ENCODE measurements around the gene AFG1L. TPM values are rescaled to one million over a fixed set of nuclear protein-coding genes. Genes with fewer than 3 reads are reported as not detected.

AFG1L gene
- total and polyA plus RNA-seq, 4 donors: 2.7 to 2.8 (median 2.7) TPM

- WGBS: 90% methylated on average over 7 of the region's 7 CpGs
- H3K9ac ChIP-seq (ENCODE audit: low read depth in 1 of 2, low read length in 2 of 2): no peak overlapping the region
These were observed 248.5 kb downstream of the AFG1L start for GRCh38 chr6:108543175-108543940.

GRCh38 chr6:108544606-108545005, 249.8 kb downstream of the AFG1L start:
- Histone ChIP-seq H3K4me3 (ENCODE audit: low read depth in 1 of 3, low read length in 3 of 3) (no peak overlapping the region), H3K9me3 (ENCODE audit: control insufficient read depth in 4 of 4, low read length in 3 of 4) (no peaks in the 10 kb centered on the region), H3K36me3 (ENCODE audit: control insufficient read depth in 4 of 4, insufficient read depth in 3 of 4, low read depth in 1 of 4, low read length in 3 of 4) (no peaks in the 10 kb centered on the region), H3K4me1 (ENCODE audit: control insufficient read depth in 4 of 4, insufficient read depth in 4 of 4, low read length in 3 of 4) (peaks cover 0 to 9% (median 2%) of the 10 kb centered on the region in 4 donors), H3K9ac (ENCODE audit: low read depth in 1 of 2, low read length in 2 of 2) (no peak overlapping the region), H3K27ac (ENCODE audit: low read depth in 1 of 2, low read length in 2 of 2) (no peak overlapping the region), H3K27me3 (ENCODE audit: control insufficient read depth in 4 of 4, insufficient read depth in 4 of 4, low read length in 3 of 4) (no peaks in the 10 kb centered on the region)
- DNase-seq (ENCODE audit: low spot score): no peak
- TF ChIP-seq CTCF (IDR thresholded peaks at IDR 0.05; ENCODE audit: low read depth, low read length, missing input control) (no peak), YY1 (IDR thresholded peaks at IDR 0.05) (no peak), JUND (IDR thresholded peaks at IDR 0.05) (no peak), EGR1 (IDR thresholded peaks at IDR 0.05; ENCODE audit: low read depth in 2 of 2) (no peak), RAD21 (IDR thresholded peaks at IDR 0.05) (no peak), TAF1 (conservative IDR thresholded peaks at IDR 0.05) (no peak), MAX (IDR thresholded peaks at IDR 0.05) (no peak), NR2F2 (IDR thresholded peaks at IDR 0.05) (no peak), FOXA2 (IDR thresholded peaks at IDR 0.05) (no peak), ZBTB33 (IDR thresholded peaks at IDR 0.05) (no peak), HNF4G (IDR thresholded peaks at IDR 0.05) (no peak), GABPA (IDR thresholded peaks at IDR 0.05 in 1 of 2, conservative IDR thresholded peaks at IDR 0.05 in 1 of 2) (no peak), RXRA (IDR thresholded peaks at IDR 0.05) (no peak), SP1 (IDR thresholded peaks at IDR 0.05) (no peak), ATF3 (IDR thresholded peaks at IDR 0.05) (no peak)
- 79% methylated on average over 3 of the region's 3 CpGs for WGBS

More at GRCh38 chr6:108543175-108543940, 248.5 kb downstream of the AFG1L start:
- no peaks in the 10 kb centered on the region for H3K27me3 ChIP-seq (ENCODE audit: control insufficient read depth in 4 of 4, insufficient read depth in 4 of 4, low read length in 3 of 4)
- H3K9me3 ChIP-seq (ENCODE audit: control insufficient read depth in 4 of 4, low read length in 3 of 4): no peaks in the 10 kb centered on the region
- no peak overlapping the region for H3K4me3 ChIP-seq (ENCODE audit: low read depth in 1 of 3, low read length in 3 of 3)
- DNase-seq (ENCODE audit: low spot score): no peak
- no peak overlapping the region for H3K27ac ChIP-seq (ENCODE audit: low read depth in 1 of 2, low read length in 2 of 2)
- H3K4me1 ChIP-seq (ENCODE audit: control insufficient read depth in 4 of 4, insufficient read depth in 4 of 4, low read length in 3 of 4): peaks cover 0 to 9% (median 2%) of the 10 kb centered on the region in 4 donors
- H3K36me3 ChIP-seq (ENCODE audit: control insufficient read depth in 4 of 4, insufficient read depth in 3 of 4, low read depth in 1 of 4, low read length in 3 of 4): no peaks in the 10 kb centered on the region
- TF ChIP-seq SP1 (IDR thresholded peaks at IDR 0.05) (no peak), GABPA (IDR thresholded peaks at IDR 0.05 in 1 of 2, conservative IDR thresholded peaks at IDR 0.05 in 1 of 2) (no peak), RAD21 (IDR thresholded peaks at IDR 0.05) (no peak), HNF4A (conservative IDR thresholded peaks at IDR 0.05) (no peak), TAF1 (conservative IDR thresholded peaks at IDR 0.05) (no peak), YY1 (IDR thresholded peaks at IDR 0.05) (no peak), EGR1 (IDR thresholded peaks at IDR 0.05; ENCODE audit: low read depth in 2 of 2) (no peak), CTCF (IDR thresholded peaks at IDR 0.05; ENCODE audit: low read depth, low read length, missing input control) (no peak)

Measured in liver (tissue), 9 donors.